GM23338 (cell line): ENCODE results near the gene MYL12B. TPM values are rescaled to one million over a fixed set of nuclear protein-coding genes. Genes with fewer than 3 reads are reported as not detected.

Experiments
- ATAC-seq: fragments of 200-7000 bp; cut with Tn5 transposase; 3 replicates; pipeline ENCODE4 v1.9.1; 2020
- DNase-seq: peaks from one replicate; pipeline ENCODE4 v3.0.0-alpha.2; 2015; ENCODE audit warnings: low spot score
- H2AFZ ChIP-seq: fragments of 200-600 bp; sonication (generic); 2 replicates; pipeline ENCODE4 v1.8.0; 2016; ENCODE audit warnings: antibody characterized with exemption, mild to moderate bottlenecking, moderate library complexity
- H3F3A ChIP-seq: fragments of 200-600 bp; sonication (generic); replicated peaks from 2 replicates; pipeline ENCODE4 v1.8.0; 2017; ENCODE audit warnings: antibody characterized with exemption, mixed run types, low read depth
- H3K27ac ChIP-seq: fragments of 200-600 bp; sonication (generic); 2 replicates; pipeline ENCODE4 v1.6.1; 2016; ENCODE audit warnings: low read depth
- H3K27me3 ChIP-seq: fragments of 200-600 bp; sonication (generic); 2 replicates; pipeline ENCODE4 v1.8.0; 2016; ENCODE audit warnings: mild to moderate bottlenecking, mixed run types, moderate library complexity; ENCODE audit not compliant: insufficient read depth
- H3K36me3 ChIP-seq: fragments of 200-600 bp; sonication (generic); 2 replicates; pipeline ENCODE4 v1.8.0; 2016; ENCODE audit warnings: mild to moderate bottlenecking; ENCODE audit not compliant: insufficient read depth
- H3K4me1 ChIP-seq: fragments of 200-600 bp; sonication (generic); 2 replicates; pipeline ENCODE4 v1.8.0; 2016; ENCODE audit warnings: mild to moderate bottlenecking, moderate library complexity; ENCODE audit not compliant: insufficient read depth
- H3K4me2 ChIP-seq: fragments of 200-600 bp; sonication (generic); 2 replicates; pipeline ENCODE4 v1.7.1; 2017; ENCODE audit warnings: mixed run types
- H3K4me3 ChIP-seq: fragments of 200-600 bp; sonication (generic); 2 replicates; pipeline ENCODE4 v1.6.1; 2016; ENCODE audit warnings: mixed run types
- H3K79me2 ChIP-seq: fragments of 200-600 bp; sonication (generic); replicated peaks from 2 replicates; pipeline ENCODE4 v1.8.0; 2017; ENCODE audit warnings: mild to moderate bottlenecking; ENCODE audit not compliant: insufficient read depth
- H3K9me2 ChIP-seq: fragments of 200-600 bp; sonication (generic); 2 replicates; pipeline ENCODE4 v1.8.0; 2017; ENCODE audit not compliant: insufficient read depth
- H4K20me1 ChIP-seq: fragments of 200-600 bp; sonication (generic); replicated peaks from 2 replicates; pipeline ENCODE4 v1.8.0; 2017; ENCODE audit warnings: mild to moderate bottlenecking; ENCODE audit not compliant: insufficient read depth
- H3K27ac Mint-ChIP-seq: 2 replicates; pipeline ENCODE4 v1.8.0; 2020; ENCODE audit warnings: inconsistent platforms, mild to moderate bottlenecking, moderate library complexity, mixed read lengths
- H3K27me3 Mint-ChIP-seq: 3 replicates; pipeline ENCODE4 v1.8.0; 2022; ENCODE audit warnings: low read depth, mild to moderate bottlenecking, moderate library complexity, mixed read lengths, inconsistent platforms; ENCODE audit not compliant: insufficient read depth, poor library complexity
- H3K36me3 Mint-ChIP-seq: 3 replicates; pipeline ENCODE4 v1.8.0; 2021; ENCODE audit warnings: low read depth, mild to moderate bottlenecking, inconsistent platforms, moderate library complexity, mixed read lengths
- H3K4me1 Mint-ChIP-seq: 3 replicates; pipeline ENCODE4 v1.8.0; 2020; ENCODE audit warnings: mild to moderate bottlenecking, inconsistent platforms, mixed read lengths
- H3K4me3 Mint-ChIP-seq: 3 replicates; pipeline ENCODE4 v1.8.0; 2021; ENCODE audit warnings: moderate library complexity, mild to moderate bottlenecking, inconsistent platforms, mixed read lengths
- H3K9me3 Mint-ChIP-seq: 3 replicates; pipeline ENCODE4 v1.8.0; 2020; ENCODE audit warnings: moderate library complexity, mild to moderate bottlenecking, inconsistent platforms, mixed read lengths
- CTCF ChIP-seq, 2 experiments: fragments of 200-600 bp in 1 of 2; sonication (generic) in 1 of 2; conservative IDR thresholded peaks; 2 replicates each; pipeline versions ENCODE4 v1.5.1 to v1.6.1; 2016 to 2017; ENCODE audit warnings: antibody characterized with exemption in 2 of 2, low read depth in 2 of 2, mild to moderate bottlenecking in 2 of 2, moderate library complexity in 1 of 2
- ETS1 ChIP-seq: IDR thresholded peaks from 2 replicates; pipeline ENCODE4 v1.6.1; 2016; ENCODE audit warnings: antibody characterized with exemption
- NANOG ChIP-seq: IDR thresholded peaks from 2 replicates; pipeline ENCODE4 v1.6.1; 2016; ENCODE audit warnings: antibody characterized with exemption, borderline replicate concordance
- polyA plus RNA-seq: library from polyadenylated mRNA; unstranded; fragments of >200 nt; fragmentation: Nextera tagmentation; extraction: Ambion mirVana; gene quantifications from 2 replicates; pipeline ENCODE4 v1.2.1, GENCODE V29; 2016
- total RNA-seq: library from RNA; depleted of rRNA; stranded (reverse); fragments of >200 nt; shearing (Covaris generic); gene quantifications from 2 replicates; pipeline ENCODE4 v1.2.3, GENCODE V29; 2014

MYL12B gene
- total and polyA plus RNA-seq, 2 experiments from 2014 or later, result 165 to 330 TPM

- peak; percentile 87 for DNase-seq
- Mint-ChIP-seq H3K27me3 (peaks cover 9% of the 10 kb centered on the region), H3K36me3 (peaks cover 22% of the 10 kb centered on the region), H3K4me3 (no peak overlapping the region), H3K4me1 (peaks cover 37% of the 10 kb centered on the region), H3K27ac (0 out of 2 replicates have a peak overlapping the region, but pooled peaks have one; percentile 21), H3K9me3 (peaks cover 12% of the 10 kb centered on the region; the same call in 2 of the 3 replicates)
- peak; percentile 66 for ATAC-seq
- Histone ChIP-seq H4K20me1 (no peaks in the 10 kb centered on the region), H3K4me1 (peaks cover 29% of the 10 kb centered on the region), H3K4me3 (no peak overlapping the region), H3K27me3 (no peaks in the 10 kb centered on the region), H2AFZ (no peak overlapping the region), H3K79me2 (no peaks in the 10 kb centered on the region), H3K27ac (no peak overlapping the region), H3F3A (0 out of 2 replicates have a peak, but pooled peaks cover 5% of the 10 kb centered on the region), H3K4me2 (no peak overlapping the region), H3K36me3 (peaks cover 3% of the 10 kb centered on the region; the same call in 1 of the 2 replicates), H3K9me2 (no peaks in the 10 kb centered on the region)
- no peak for TF ChIP-seq NANOG
- TF ChIP-seq CTCF (conservative IDR thresholded peaks at IDR 0.05; ENCODE audit: low read depth in 2 of 2), result peak; percentile 61 to 82
Measured at GRCh38 chr18:3281456-3282400, 19.8 kb downstream of the MYL12B start.

- no peak for TF ChIP-seq ETS1
- no peaks in the 10 kb centered on the region for H4K20me1 ChIP-seq
- no peak overlapping the region for H3K4me3 ChIP-seq
- no peaks in the 10 kb centered on the region for H3K79me2 ChIP-seq
- H2AFZ ChIP-seq, result peak overlapping the region; percentile 44; the same call in 1 of the 2 replicates
- Mint-ChIP-seq H3K36me3 (peaks cover 21% of the 10 kb centered on the region), H3K27ac (no peak overlapping the region), H3K9me3 (peaks cover 27% of the 10 kb centered on the region), H3K27me3 (peaks cover 11% of the 10 kb centered on the region), H3K4me1 (peaks cover 24% of the 10 kb centered on the region), H3K4me3 (no peak overlapping the region)
- H3K36me3 ChIP-seq, result no peaks in the 10 kb centered on the region
- peaks cover 19% of the 10 kb centered on the region for H3K4me1 ChIP-seq
- 0 out of 2 replicates have a peak, but pooled peaks cover 5% of the 10 kb centered on the region for H3F3A ChIP-seq
- no peaks in the 10 kb centered on the region for H3K27me3 ChIP-seq
- 0 out of 2 replicates have a peak overlapping the region, but pooled peaks have one; percentile 14 for H3K4me2 ChIP-seq
- no peaks in the 10 kb centered on the region for H3K9me2 ChIP-seq
- ATAC-seq, result no peak
- no peak overlapping the region; the same call in 1 of the 2 replicates for H3K27ac ChIP-seq
- no peak for DNase-seq
Measured at GRCh38 chr18:3283253-3283863, 21.4 kb downstream of the MYL12B start.
